ENCODE measurements around the gene FBXL13.
"Not testable (repeated sequence)": the region's sequence is repeated elsewhere in the genome, so short reads cannot be mapped to it uniquely, and the experiment has no call there.

Gene FBXL13

GRCh38 chr7:103074519-103075336 lies at the start of gene FBXL13, which contains the start of gene ARMC10:
Gene FBXL13 (minus strand): TSS chr7:103074796.
Gene ARMC10 (plus strand): TSS chr7:103075140. CDS start chr7:103075273, 133 bp downstream.
- ATAC-seq, result peak; percentile 95
- Mint-ChIP-seq H3K36me3 (peaks cover 12% of the 10 kb centered on the region), H3K4me1 (peaks cover 32% of the 10 kb centered on the region)

GRCh38 chr7:103123529-103123928 lies 48.9 kb upstream of the FBXL13 start:
- Mint-ChIP-seq H3K4me1 (no peaks in the 10 kb centered on the region), H3K9me3 (no peaks in the 10 kb centered on the region), H3K36me3 (peaks cover 48% of the 10 kb centered on the region), H3K27me3 (no peaks in the 10 kb centered on the region), H3K4me3 (no peak overlapping the region), H3K27ac (no peak overlapping the region)
- no peak for ATAC-seq

More at GRCh38 chr7:103074519-103075336, at the start of gene FBXL13, which contains the start of gene ARMC10:
- Mint-ChIP-seq H3K4me3 (peak within 1 kb of the TSS; percentile 97), H3K9me3 (peaks cover 3% of the 10 kb centered on the region), H3K27me3 (no peaks in the 10 kb centered on the region), H3K27ac (peak within 1 kb of the TSS; percentile 78)

GRCh38 chr7:103121641-103122040 lies 47.0 kb upstream of the FBXL13 start:
- Mint-ChIP-seq H3K36me3 (peaks cover 42% of the 10 kb centered on the region), H3K27ac (no peak overlapping the region), H3K27me3 (no peaks in the 10 kb centered on the region), H3K4me1 (no peaks in the 10 kb centered on the region), H3K4me3 (no peak overlapping the region), H3K9me3 (no peaks in the 10 kb centered on the region)
- ATAC-seq, result no peak

GRCh38 chr7:103120362-103120761 lies 45.8 kb upstream of the FBXL13 start:
- Mint-ChIP-seq H3K4me3 (no peak overlapping the region), H3K27me3 (no peaks in the 10 kb centered on the region), H3K36me3 (peaks cover 34% of the 10 kb centered on the region), H3K9me3 (no peaks in the 10 kb centered on the region), H3K27ac (no peak overlapping the region), H3K4me1 (no peaks in the 10 kb centered on the region)
- no peak for ATAC-seq

- Mint-ChIP-seq H3K27me3 (no peaks in the 10 kb centered on the region), H3K4me1 (no peaks in the 10 kb centered on the region), H3K9me3 (no peaks in the 10 kb centered on the region), H3K36me3 (peaks cover 34% of the 10 kb centered on the region), H3K4me3 (no peak overlapping the region), H3K27ac (no peak overlapping the region)
- ATAC-seq, result no peak
Observed at GRCh38 chr7:103119791-103120291, 45.2 kb upstream of the FBXL13 start.

GRCh38 chr7:103117465-103117864 lies 42.9 kb upstream of the FBXL13 start:
- no peaks in the 10 kb centered on the region for H3K27me3 Mint-ChIP-seq
- no peak overlapping the region for H3K27ac Mint-ChIP-seq
- peaks cover 48% of the 10 kb centered on the region for H3K36me3 Mint-ChIP-seq
- H3K9me3 Mint-ChIP-seq, result peaks cover 3% of the 10 kb centered on the region
- no peaks in the 10 kb centered on the region for H3K4me1 Mint-ChIP-seq
- ATAC-seq, result no peak
- no peak overlapping the region for H3K4me3 Mint-ChIP-seq

GRCh38 chr7:103116991-103117390 lies 42.4 kb upstream of the FBXL13 start:
- Mint-ChIP-seq H3K27ac (no peak overlapping the region), H3K4me1 (no peaks in the 10 kb centered on the region), H3K4me3 (no peak overlapping the region), H3K27me3 (no peaks in the 10 kb centered on the region), H3K9me3 (peaks cover 3% of the 10 kb centered on the region), H3K36me3 (peaks cover 48% of the 10 kb centered on the region)
- ATAC-seq, result no peak

GRCh38 chr7:103116511-103116910 lies 41.9 kb upstream of the FBXL13 start:
- no peak overlapping the region for H3K27ac Mint-ChIP-seq
- no peaks in the 10 kb centered on the region for H3K27me3 Mint-ChIP-seq
- H3K4me3 Mint-ChIP-seq, result no peak overlapping the region
- no peak for ATAC-seq
- peaks cover 48% of the 10 kb centered on the region for H3K36me3 Mint-ChIP-seq
- no peaks in the 10 kb centered on the region for H3K4me1 Mint-ChIP-seq
- peaks cover 3% of the 10 kb centered on the region for H3K9me3 Mint-ChIP-seq

GRCh38 chr7:103115771-103116170 lies 41.2 kb upstream of the FBXL13 start:
- Mint-ChIP-seq H3K4me3 (no peak overlapping the region), H3K4me1 (peaks cover under 1% of the 10 kb centered on the region), H3K27me3 (no peaks in the 10 kb centered on the region), H3K36me3 (peaks cover 48% of the 10 kb centered on the region), H3K27ac (no peak overlapping the region), H3K9me3 (peaks cover 3% of the 10 kb centered on the region)
- ATAC-seq, result no peak

- no peak for ATAC-seq
- peaks cover 6% of the 10 kb centered on the region for H3K4me1 Mint-ChIP-seq
- peaks cover 53% of the 10 kb centered on the region for H3K36me3 Mint-ChIP-seq
- no peak overlapping the region for H3K27ac Mint-ChIP-seq
- H3K9me3 Mint-ChIP-seq, result peaks cover 5% of the 10 kb centered on the region
- no peak overlapping the region for H3K4me3 Mint-ChIP-seq
- no peaks in the 10 kb centered on the region for H3K27me3 Mint-ChIP-seq
Observed at GRCh38 chr7:103114576-103115008, 40.0 kb upstream of the FBXL13 start.

GRCh38 chr7:103113164-103113563 lies 38.6 kb upstream of the FBXL13 start:
- H3K9me3 Mint-ChIP-seq, result peaks cover 8% of the 10 kb centered on the region
- H3K27me3 Mint-ChIP-seq, result no peaks in the 10 kb centered on the region
- H3K4me1 Mint-ChIP-seq, result peaks cover 6% of the 10 kb centered on the region
- no peak for ATAC-seq
- peaks cover 64% of the 10 kb centered on the region for H3K36me3 Mint-ChIP-seq
- H3K4me3 Mint-ChIP-seq, result no peak overlapping the region
- no peak overlapping the region for H3K27ac Mint-ChIP-seq

GRCh38 chr7:103106703-103107070 lies 32.1 kb upstream of the FBXL13 start:
- H3K27me3 Mint-ChIP-seq, H3K27ac Mint-ChIP-seq: not testable (repeated sequence)

GRCh38 chr7:103106005-103106702 lies 31.6 kb upstream of the FBXL13 start:
- no peak for ATAC-seq
- peaks cover 60% of the 10 kb centered on the region for H3K36me3 Mint-ChIP-seq
- H3K27me3 Mint-ChIP-seq, result no peaks in the 10 kb centered on the region
- no peak overlapping the region for H3K4me3 Mint-ChIP-seq
- peaks cover 6% of the 10 kb centered on the region for H3K4me1 Mint-ChIP-seq
- no peak overlapping the region for H3K27ac Mint-ChIP-seq
- peaks cover 4% of the 10 kb centered on the region for H3K9me3 Mint-ChIP-seq

More at GRCh38 chr7:103106703-103107070, 32.1 kb upstream of the FBXL13 start:
- H3K36me3 Mint-ChIP-seq, result peaks cover 65% of the 10 kb centered on the region
- not testable (repeated sequence) for ATAC-seq, H3K4me1 Mint-ChIP-seq, H3K4me3 Mint-ChIP-seq, H3K9me3 Mint-ChIP-seq

- Mint-ChIP-seq H3K9me3 (no peaks in the 10 kb centered on the region), H3K4me3 (no peak overlapping the region), H3K36me3 (peaks cover 27% of the 10 kb centered on the region), H3K27me3 (no peaks in the 10 kb centered on the region), H3K4me1 (no peaks in the 10 kb centered on the region), H3K27ac (no peak overlapping the region)
- ATAC-seq, result no peak
Observed at GRCh38 chr7:103101543-103101942, 26.9 kb upstream of the FBXL13 start.

- Mint-ChIP-seq H3K4me1 (no peaks in the 10 kb centered on the region), H3K27me3 (no peaks in the 10 kb centered on the region), H3K4me3 (no peak overlapping the region), H3K27ac (no peak overlapping the region), H3K9me3 (no peaks in the 10 kb centered on the region), H3K36me3 (peaks cover 30% of the 10 kb centered on the region)
- no peak for ATAC-seq
Observed at GRCh38 chr7:103100348-103100747, 25.8 kb upstream of the FBXL13 start.
